HG03460 (cell line): ENCODE results near the gene PAIP2.
A peak's percentile ranks its signal among the peaks of the same experiment; 100 is the strongest.
"Not testable (repeated sequence)": the region's sequence is repeated elsewhere in the genome, so short reads cannot be mapped to it uniquely, and the experiment has no call there.

Source experiments
- ATAC-seq: cut with Tn5 transposase; IDR thresholded peaks from one replicate; pipeline ENCODE4 v1.9.1; 2021; ENCODE audit not compliant: unreplicated experiment

PAIP2 gene

GRCh38 chr5:139377226-139377625 is 35.6 kb downstream of the PAIP2 start:
- no peak for ATAC-seq

- ATAC-seq, result no peak
Observed at GRCh38 chr5:139378101-139378825, 36.6 kb downstream of the PAIP2 start.

GRCh38 chr5:139378941-139379361 is 37.3 kb downstream of the PAIP2 start:
- no peak for ATAC-seq

- ATAC-seq, result no peak
Observed at GRCh38 chr5:139379626-139380449, 38.2 kb downstream of the PAIP2 start.

DNA sequence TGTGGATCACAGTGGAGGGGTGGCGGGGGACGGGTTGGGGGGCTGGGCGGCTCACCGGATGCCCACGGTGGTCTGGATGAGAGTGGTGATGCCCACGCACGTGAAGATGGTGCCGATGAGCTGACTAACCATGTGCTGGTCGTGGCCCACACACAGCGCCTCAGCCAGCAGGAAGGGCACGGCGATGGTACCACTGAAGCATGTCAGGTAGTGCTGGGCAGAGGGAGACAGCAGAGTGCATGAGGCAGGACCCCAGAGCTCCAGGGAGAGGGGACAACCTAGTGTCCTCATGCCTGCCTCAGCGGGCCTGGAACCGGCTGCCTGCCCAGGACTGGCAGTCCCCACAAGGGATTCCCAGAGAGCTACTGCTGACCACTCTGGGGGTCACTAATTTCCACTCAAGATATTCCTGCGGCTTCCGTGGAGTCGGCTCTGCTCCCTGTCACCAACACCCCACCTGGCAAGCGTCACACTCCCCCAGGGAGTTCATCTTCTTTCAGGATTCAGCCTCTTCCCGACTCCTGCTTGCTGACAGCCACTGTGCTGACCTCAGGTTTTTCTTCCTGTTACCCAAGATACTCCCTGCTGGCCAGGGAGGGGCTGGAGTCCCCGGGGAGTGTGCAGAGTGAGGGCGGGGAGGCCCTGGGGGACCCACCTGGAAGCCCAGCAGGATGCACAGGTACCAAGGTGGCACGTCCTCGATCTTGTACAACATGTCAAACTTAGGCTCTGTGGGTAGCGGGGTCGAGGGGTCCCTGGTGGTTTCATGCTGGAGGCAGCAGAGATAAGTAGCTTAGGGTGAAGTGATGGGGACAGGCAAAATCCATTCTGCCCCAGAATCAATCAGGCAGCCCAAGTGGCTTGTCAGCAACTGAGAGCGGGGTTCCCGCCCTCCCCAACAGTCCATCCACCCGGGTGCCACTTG is 40.4 kb downstream of the PAIP2 start:
- no peak for ATAC-seq

DNA sequence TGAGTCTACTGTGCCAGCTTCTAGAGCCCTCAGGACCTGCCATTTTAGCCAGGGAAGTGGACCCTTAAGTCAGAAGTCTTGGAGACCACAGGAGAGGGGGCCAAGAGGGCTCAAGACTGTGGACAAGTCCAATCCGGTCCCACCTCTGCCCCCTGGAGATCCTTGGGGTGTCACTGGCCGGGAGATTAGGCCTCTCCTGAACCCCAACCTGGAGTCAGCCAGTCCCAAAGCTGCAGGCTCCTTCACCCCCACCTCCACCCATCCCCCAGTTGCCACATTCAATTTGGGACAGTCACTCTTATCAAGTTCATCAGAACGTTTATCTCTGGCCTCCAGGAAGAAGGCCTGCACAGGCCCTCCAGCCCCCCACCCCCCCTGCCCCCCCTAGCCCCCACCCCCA is 41.2 kb downstream of the PAIP2 start:
- ATAC-seq, result no peak

DNA sequence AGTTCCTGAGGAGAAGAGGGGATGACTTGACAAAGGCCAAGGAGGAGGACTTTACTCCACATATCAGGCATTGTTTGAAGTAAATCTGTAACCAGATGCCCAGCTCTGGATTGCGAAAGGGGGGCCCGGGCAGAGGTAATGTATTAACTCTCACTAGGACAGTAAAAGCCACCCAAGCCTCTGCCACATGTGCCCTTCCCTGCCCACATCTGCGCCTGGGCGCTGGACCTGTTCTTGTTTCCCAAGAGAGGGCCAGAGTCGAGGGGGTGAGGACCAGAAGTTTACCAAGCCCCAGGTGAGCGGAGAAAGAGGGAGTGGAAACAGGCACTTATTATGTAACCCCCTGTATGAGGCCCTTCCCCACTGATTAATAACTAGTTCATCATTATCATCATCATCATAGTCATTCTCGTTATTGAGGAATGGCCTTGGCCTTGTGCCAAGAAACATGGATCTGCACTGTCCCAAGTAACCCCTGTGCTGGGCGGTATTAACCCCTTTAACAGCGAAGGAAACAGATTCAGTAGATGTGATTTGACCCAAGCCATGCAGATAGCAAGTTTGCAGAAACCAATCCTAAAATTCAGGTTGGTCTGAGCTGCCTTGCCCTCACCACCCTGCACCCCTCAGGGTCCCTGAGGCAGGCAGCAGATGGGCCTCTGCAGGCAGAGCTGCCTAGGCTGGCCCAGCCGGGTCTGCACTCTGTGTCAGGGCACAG is 41.8 kb downstream of the PAIP2 start, which contains the start of gene SLC23A1:
Gene SLC23A1, minus strand, starts transcription at position 23 of the 718 bp plus-strand sequence. CDS start 44 bp downstream, outside the sequence.
- ATAC-seq, result no peak

GRCh38 chr5:139383993-139384590 is 42.4 kb downstream of the PAIP2 start:
- no peak for ATAC-seq

DNA sequence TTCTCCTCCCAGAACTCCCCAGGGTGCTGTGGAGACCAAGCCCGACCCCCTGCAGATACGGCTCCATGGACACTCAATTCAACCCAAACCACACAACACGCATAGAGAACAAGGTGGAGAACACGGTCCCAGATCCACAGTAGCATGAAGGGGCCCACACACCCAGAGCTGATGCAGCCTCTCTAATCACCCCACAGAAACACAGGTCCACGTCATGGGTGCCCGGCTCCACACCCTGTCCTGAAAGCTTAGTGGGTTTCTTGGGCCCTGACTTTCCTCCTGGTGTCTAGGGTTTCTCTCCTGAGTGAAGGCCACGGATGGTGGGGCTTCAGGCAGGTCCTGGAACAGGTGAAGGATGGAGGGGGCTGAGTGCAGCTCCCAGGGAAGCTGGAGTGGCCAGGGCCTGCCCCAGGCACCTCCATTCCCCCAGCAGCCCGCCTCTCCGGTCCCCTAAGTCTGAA is 43.0 kb downstream of the PAIP2 start:
- ATAC-seq, result no peak

GRCh38 chr5:139385061-139386049 is 43.7 kb downstream of the PAIP2 start:
- ATAC-seq, result no peak

DNA sequence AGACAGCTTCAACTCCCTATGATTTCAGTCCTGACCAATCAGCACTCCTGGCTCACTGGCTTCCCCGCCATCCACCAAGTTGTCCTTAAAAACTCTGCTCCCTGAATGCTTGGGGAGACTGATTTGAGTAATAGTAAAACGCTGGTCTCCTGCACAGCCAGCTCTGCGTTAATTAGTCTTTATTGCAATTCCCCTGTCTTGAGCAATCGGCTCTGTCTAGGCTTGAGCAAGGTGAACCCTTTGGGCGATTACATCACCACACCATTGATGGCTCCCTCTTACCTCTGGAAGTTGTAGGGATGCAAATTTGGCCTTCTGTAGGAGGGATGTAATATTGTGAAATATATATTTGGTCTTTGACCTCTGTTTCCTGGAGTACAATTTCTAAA is 44.4 kb downstream of the PAIP2 start:
- no peak for ATAC-seq

GRCh38 chr5:139386956-139387355 is 45.3 kb downstream of the PAIP2 start:
- ATAC-seq, result not testable (repeated sequence)

DNA sequence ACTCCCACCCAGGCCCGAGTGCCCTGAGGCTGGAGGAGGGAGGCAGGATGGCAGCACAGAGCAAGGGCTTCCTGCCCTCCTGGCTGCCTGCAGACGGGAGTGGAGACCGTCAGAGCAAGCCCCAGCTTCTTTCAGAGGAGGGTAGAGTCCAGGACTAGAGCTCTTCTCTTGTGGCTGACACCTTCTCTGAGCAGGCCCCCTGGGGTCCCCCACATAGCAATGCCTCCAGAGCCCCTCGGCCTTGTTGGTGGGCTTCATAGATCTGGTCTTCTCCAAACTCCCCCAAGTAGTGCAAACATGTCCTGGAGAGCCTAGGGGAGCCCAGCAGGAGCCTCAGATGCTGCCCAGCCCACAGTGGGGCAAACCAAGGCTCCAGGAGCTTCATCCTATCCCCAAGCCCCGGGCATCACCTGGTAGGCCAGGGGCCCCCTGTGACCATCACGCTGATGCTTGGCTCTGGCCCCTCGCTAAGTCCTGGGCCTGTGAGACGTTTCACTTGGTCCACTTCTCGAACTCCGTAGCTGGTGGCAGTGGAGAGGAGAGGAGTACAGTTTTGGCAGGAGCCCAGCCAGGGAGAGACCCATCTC is 46.0 kb downstream of the PAIP2 start:
- ATAC-seq, result no peak

- no peak for ATAC-seq
Observed at GRCh38 chr5:139388198-139388821, 46.7 kb downstream of the PAIP2 start.

- ATAC-seq, result peak; percentile 37
Observed at GRCh38 chr5:139389701-139390638, 48.3 kb downstream of the PAIP2 start, which contains the start of gene MZB1. Gene MZB1 (minus strand): TSS chr5:139389913. CDS start chr5:139389856, 57 bp downstream.

DNA sequence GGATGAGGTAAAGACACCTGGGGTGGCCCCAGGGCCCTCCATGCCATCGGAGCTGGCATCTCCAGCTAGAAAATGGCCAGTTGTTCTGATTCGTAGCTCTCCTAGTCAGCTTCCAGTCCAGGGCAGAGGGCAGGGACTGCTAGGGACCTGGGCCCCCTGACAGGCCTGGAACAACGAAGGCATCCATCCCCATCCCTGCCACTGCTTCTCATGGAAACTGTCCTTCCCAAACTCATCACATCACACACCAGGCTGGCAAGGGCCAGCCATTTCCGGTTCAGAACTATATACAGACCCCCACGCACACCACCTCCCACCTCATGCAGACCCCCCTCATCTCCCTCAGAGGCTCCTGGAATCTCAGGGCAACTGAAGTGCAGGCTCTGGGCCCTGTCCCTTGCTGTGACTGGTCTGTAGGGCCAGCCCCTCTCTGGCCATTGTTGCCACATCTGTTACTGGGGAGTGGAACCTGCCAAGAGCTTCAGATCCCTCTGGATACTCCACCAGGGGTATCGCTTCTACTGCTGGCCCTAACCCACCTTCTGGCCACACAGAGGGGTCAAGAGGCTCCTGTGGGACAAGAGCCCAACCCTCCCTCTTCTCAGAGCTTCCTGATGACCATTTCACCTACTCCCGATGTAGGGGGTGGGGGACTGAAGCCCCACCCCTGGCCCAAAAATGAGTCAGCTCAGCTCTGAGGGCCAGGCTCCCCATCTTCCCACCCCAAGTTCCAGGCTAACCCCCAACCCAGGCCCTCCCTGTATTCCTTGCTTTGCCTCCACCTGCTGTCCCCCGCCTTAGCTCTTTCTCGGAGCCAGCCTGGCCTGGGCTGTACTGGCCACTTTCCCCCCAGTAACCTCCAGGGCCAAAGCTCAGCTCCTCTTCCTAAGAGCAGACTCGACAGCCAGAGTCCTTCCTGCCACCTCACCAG is 49.2 kb downstream of the PAIP2 start:
- no peak for ATAC-seq
